Loucy (cell line): ENCODE data around the gene CDK16.

Source experiments
- CTCF ChIP-seq: fragments of 200-600 bp; sonication (generic); conservative IDR thresholded peaks from 2 replicates; pipeline ENCODE4 v1.5.1; 2014; ENCODE audit warnings: mild to moderate bottlenecking, antibody characterized with exemption, low read length
- EZH2phosphoT487 ChIP-seq: fragments of 200-600 bp; IDR thresholded peaks from 2 replicates; pipeline ENCODE4 v1.6.1; 2018; ENCODE audit warnings: antibody characterized with exemption, mild to moderate bottlenecking, moderate library complexity, borderline replicate concordance

DNA sequence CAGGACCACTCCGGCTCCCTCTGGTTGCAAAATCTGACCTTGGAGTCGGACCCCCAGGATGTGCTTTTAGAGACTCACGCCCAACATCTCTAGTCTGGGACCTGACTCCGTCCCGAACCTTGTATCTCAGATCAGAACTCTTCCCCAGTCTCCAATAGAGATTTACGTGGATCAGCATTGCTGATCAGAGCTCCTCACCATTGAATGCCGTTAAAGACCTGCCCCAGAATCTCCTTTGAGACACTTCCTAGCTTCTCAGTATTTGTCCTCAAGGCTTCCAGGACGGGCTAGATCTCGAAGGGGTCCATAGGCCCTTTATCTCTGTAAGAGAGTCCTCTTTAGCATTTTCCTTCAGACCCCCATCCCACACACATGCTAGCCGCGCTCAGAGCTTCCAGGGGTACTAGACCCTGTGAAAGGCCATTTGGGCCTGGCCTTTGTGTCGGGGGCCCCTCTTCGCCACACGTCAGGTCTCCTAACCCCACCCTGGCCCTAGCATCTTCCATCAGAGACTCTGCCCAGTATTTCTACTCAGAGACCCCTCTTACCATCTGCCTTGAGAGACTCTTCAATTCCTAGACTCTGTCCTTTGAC lies 24.2 kb upstream of the CDK16 start:
- no peak for TF ChIP-seq CTCF
- no peak for TF ChIP-seq EZH2phosphoT487
